ENCODE measurements around the gene UNC45A.

DNA sequence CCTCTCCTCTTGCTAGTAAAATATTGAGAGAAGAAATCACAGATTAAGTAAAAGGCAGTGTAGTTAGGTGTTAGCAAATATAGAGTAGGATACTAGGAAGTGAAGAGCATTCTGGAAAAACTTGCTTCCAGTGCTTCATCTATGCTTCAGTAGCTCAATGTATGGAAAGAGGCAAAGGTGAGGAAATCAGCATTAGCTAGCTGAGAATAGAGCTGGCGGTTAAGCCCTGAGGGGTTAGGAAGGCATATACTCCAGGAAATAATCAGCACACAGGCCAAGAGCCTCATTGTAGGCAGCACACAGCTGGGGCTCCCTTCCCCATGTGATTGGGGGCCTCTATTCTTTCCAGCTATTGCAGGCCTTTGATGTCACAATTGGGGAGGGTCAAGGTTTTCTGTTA is 33.3 kb downstream of the UNC45A start:
- TF ChIP-seq, protein P1, sequence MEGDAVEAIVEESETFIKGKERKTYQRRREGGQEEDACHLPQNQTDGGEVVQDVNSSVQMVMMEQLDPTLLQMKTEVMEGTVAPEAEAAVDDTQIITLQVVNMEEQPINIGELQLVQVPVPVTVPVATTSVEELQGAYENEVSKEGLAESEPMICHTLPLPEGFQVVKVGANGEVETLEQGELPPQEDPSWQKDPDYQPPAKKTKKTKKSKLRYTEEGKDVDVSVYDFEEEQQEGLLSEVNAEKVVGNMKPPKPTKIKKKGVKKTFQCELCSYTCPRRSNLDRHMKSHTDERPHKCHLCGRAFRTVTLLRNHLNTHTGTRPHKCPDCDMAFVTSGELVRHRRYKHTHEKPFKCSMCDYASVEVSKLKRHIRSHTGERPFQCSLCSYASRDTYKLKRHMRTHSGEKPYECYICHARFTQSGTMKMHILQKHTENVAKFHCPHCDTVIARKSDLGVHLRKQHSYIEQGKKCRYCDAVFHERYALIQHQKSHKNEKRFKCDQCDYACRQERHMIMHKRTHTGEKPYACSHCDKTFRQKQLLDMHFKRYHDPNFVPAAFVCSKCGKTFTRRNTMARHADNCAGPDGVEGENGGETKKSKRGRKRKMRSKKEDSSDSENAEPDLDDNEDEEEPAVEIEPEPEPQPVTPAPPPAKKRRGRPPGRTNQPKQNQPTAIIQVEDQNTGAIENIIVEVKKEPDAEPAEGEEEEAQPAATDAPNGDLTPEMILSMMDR (IDR thresholded peaks at IDR 0.05), result no peak
- no peak for TF ChIP-seq ZFX (IDR thresholded peaks at IDR 0.05; ENCODE audit: borderline replicate concordance)

Data from 22Rv1 (cell line).